ENCODE data around the gene IGFBP3.

DNA sequence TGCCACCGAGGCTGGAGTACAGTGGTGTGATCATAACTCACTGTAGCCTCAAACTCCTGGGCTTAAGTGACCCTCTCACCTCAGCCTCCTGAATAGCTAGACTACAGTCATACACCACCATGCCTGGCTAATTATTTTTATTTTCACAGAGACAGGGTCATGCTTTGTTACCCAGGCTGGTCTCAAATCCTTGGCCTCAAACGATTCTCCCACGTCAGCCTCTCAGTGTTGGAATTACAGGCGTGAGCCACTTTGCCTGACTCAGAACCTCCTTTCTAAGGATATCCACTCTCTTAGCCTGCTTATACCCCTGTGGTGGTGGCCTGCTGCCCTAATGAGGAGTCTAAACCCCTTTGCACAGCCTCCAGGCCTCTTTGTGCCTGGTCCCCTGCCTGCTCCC lies 36.9 kb downstream of the IGFBP3 start:
- TF ChIP-seq POLR2A (IDR thresholded peaks at IDR 0.05; ENCODE audit: borderline replicate concordance, extremely low read depth, insufficient read depth, insufficient read length) (no peak), EZH2 (IDR thresholded peaks at IDR 0.05) (no peak), ELF1 (IDR thresholded peaks at IDR 0.05; ENCODE audit: borderline replicate concordance, low read depth) (no peak)
- TF ChIP-seq, protein P1, sequence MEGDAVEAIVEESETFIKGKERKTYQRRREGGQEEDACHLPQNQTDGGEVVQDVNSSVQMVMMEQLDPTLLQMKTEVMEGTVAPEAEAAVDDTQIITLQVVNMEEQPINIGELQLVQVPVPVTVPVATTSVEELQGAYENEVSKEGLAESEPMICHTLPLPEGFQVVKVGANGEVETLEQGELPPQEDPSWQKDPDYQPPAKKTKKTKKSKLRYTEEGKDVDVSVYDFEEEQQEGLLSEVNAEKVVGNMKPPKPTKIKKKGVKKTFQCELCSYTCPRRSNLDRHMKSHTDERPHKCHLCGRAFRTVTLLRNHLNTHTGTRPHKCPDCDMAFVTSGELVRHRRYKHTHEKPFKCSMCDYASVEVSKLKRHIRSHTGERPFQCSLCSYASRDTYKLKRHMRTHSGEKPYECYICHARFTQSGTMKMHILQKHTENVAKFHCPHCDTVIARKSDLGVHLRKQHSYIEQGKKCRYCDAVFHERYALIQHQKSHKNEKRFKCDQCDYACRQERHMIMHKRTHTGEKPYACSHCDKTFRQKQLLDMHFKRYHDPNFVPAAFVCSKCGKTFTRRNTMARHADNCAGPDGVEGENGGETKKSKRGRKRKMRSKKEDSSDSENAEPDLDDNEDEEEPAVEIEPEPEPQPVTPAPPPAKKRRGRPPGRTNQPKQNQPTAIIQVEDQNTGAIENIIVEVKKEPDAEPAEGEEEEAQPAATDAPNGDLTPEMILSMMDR (IDR thresholded peaks at IDR 0.05 in 2 of 3, conservative IDR thresholded peaks at IDR 0.05 in 1 of 3; ENCODE audit: borderline replicate concordance in 1 of 3, insufficient read depth in 1 of 3, low read depth in 2 of 3, low read length in 2 of 3): no peak
- TF ChIP-seq, protein P2, sequence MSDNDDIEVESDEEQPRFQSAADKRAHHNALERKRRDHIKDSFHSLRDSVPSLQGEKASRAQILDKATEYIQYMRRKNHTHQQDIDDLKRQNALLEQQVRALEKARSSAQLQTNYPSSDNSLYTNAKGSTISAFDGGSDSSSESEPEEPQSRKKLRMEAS (IDR thresholded peaks at IDR 0.05): no peak

All from HCT116 (cell line).